ACHN (cell line): ENCODE measurements around the gene KDM4B.

ENCODE experiments used
- DNase-seq: peaks from one replicate; pipeline ENCODE4 v3.0.0-alpha.2; 2015
- in situ Hi-C: cut with HindIII; loops from 2 replicates; pipeline ENCODE4 v1.10.0; 2017; ENCODE audit warnings: low sequenced_read_pairs, low pct_ligation_motif_present, low pct_unique_long_range_greater_than_20kb

The KDM4B gene

DNA sequence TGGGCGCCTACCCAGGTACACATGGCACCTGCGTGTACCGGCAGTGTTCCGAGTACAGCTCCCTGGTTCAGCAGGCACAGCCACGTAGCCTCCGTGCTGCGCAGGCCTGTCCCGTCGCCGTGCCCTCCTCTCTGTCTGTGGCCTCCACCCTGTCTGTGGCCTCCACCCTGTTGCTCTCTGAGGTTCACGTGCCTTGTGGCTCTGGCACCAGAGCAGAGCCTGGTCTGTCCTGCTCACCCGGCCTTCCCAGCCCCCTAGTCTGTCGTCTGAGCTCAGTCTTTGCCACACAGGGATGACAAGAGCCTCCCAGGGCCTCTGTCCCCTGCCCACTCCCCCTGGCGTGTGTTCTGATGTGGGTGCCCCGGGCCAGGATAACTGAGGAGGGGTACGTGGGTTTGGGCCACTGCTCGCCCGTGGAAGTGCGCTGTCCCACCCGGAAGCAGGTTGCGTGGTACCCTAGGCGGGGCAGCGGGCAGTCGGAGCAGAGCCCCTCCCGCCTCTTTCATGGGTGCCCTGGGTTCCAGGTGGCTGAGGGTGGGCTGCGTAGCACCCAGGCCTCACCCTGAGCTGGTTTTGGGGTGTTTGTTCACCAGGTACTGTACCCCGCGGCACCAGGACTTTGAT is 71.7 kb downstream of the KDM4B start:
- in situ Hi-C loops: no loop called here
- DNase-seq: no peak

DNA sequence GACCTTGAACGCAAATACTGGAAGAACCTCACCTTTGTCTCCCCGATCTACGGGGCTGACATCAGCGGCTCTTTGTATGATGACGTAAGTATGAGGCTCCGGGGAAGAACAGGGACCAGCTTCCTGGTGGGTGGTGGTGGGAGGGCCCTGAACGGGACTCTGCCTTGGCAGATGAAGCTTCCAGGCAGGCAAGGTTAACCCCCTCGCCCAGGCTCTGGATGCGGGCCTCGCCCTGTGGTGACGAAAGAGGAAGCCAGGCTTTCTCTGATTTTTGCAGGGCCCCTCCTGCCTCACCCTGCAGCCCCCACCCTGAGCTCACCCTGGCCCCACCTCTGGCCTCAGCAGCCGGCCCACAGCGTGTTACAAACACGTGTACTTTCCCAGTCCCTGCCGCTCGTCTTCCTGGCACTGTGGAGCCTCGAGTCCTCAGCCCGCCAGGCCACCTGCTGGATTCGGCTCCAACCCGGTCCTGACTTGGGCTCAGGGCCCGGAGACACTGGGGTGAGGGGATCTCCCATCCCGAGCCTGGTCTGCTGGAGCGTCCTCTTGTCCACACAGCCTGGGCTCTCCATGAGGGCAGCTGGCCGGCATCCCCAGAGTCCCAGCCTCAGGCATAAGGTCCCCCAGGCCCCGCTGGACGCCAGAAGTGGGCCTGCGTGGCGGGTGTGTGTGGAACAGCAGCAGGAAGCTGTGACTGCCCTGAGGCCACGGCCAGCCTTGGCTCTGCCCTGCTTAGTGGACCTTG is 72.4 kb downstream of the KDM4B start:
- DNase-seq: no peak
- in situ Hi-C loops: no loop called here

DNA sequence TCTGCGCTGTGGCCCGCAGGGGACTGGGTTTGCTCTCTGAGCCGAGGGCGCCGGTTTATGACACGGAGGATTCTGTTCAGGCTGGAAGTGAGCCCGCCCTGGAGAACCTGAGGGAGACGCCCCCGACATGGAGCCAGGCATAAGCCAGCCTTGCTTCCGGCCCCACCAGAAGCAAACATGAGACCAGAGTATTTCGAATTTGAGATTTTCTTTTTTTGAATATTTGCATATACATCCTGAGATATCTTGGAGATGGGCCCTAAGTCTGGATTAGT is 72.9 kb downstream of the KDM4B start:
- no peak for DNase-seq
- in situ Hi-C loops: no loop called here

DNA sequence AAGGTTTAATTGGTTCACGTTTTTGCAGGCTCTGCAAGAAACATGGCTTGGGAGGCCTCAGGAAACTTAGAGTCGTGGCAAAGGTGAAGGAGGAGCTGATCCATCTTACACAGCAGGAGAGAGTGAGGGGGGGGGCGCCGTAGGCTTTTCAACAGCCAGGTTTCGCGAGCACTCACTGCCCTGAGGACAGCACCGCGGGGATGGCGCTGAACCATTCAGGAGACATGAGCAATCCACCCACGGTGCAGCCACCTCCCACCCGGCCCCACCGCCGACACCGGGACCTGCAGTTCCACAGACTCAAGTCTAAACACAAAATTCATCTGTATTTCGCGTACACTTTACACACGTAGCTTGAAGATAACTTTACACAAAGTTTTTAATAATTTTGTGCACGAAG is 73.6 kb downstream of the KDM4B start:
- in situ Hi-C loops: no loop called here
- no peak for DNase-seq

DNA sequence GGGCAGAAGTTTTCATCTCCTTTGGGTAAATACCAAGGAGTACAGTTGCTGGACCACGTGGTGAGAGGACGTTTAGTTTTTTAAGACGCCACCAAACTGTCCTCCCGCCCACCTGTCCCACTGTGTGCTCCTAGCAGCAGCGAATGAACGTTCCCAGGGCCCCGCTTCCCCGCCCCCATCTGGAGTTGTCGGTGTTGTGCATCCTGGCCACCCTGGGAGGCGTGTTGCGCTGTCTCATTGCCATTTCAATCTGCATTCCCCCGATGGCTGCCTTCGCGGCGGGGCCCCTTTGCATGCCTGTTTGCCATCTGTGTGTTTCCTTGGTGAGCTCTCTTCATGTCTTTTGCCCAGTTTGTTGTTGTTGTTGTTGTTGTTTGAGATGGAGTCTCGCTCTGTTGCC is 76.1 kb downstream of the KDM4B start:
- in situ Hi-C loops: no loop called here
- DNase-seq: no peak

DNA sequence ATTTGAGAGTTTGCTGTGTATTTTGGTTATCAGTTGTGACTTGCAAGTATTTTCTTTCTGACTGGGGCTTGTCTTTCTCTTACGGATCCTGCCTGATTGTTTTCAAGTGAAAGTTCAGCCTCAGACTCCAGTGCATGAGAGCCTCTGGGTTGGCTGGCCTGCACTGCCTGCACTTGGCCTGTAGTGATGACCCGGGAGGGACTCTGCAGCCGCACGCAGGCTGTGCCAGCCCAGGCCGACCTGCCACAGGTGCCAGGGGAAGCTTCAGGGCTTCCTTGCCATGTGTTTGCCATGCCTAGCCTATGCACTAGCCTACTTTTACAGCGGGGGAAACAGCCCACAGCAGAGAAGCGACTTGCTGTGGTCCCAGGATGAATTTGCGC is 77.0 kb downstream of the KDM4B start:
- no peak for DNase-seq
- in situ Hi-C loops: no loop called here

DNA sequence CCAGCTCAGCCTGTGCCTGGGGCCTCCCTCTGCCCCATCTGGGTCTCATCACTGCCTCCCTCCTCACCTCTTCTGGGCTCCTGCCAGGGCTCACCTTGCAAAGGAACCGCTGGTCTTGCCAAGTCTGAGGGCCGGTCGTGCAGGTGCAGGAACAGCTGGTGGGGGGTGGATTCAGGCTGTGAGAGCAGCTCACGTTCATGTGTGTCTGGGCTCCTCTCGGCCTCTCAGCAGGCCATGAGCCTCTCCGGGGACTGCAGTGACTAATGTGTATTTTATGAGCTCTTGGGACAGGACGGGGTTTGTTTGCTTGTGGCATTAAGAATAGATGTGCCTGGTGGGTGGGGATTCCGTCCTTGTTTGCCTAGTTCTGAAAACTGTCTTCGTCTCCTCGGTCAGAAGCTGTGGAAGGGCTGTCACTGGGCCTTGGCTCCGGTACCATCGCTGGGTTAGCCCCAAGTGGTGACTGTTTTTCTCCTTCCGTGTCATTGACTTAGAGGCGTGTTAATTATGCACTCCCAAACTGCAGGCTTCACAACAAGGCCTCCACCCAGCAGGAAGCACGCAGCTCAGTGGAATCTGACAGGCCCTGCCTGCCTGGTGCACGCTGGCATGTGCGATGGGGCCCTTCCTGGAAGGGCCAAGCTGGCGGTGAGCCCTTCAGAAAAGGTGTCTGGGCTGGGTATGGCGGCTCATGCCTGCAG is 77.6 kb downstream of the KDM4B start:
- no peak for DNase-seq
- in situ Hi-C loops: no loop called here

DNA sequence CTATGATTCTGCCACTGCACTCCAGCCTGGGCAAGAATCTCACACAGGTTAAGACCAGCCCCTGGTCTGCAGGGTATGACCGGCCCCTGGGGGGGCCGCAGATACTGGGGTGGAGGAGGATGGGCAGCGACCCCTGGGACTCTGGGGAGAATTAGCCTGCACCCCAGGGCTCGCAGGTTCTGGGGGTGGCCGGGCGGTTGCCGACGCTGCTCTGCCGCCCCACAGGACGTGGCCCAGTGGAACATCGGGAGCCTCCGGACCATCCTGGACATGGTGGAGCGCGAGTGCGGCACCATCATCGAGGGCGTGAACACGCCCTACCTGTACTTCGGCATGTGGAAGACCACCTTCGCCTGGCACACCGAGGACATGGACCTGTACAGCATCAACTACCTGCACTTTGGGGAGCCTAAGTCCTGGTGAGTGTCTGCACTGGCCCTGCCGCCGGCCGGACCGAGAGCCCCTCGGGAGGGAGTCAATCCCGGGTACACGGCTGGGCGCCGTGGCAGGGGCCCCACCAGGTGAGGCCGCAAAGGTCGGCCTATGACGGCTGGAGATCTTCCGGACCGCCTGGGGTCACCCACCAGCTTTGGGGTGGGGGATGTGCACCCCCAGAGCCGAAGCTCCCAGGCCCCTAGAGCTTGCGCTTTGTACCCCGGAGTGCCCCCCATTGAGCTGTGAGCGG is 78.5 kb downstream of the KDM4B start:
- DNase-seq: no peak
- in situ Hi-C loops: no loop called here

DNA sequence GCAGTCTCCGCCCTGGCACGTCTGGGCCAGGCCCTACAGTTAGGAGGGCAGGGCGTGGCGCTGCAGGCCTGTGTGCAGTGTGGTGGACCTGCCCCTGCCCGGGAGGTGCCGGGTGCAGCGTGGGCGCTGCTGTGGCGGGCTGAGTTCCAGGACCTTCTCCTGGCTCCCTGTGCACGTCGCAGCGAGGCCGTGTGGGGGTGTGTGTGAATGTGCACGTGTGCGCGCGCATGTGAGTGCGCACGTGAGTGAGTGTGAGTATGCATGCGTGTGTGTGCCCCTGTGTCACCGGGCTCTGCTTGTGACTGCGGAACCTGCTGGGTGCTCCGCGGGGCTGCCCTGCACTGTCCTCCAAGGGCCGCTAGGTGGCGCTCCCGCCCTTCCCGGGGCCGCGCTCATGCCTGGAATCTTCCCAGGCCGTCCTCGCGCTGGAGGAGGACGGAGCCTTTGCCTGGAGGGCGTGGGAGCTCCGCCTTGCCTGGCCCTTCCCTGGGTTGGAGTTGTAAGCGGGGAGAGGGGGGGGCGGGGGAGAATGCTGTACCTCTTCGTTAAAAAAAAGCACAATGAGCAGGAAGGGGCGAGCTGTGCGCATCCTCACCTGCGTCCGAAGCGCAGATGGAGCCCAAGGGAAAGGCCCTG is 79.3 kb downstream of the KDM4B start:
- in situ Hi-C loops: no loop called here
- DNase-seq: peak; percentile 50

DNA sequence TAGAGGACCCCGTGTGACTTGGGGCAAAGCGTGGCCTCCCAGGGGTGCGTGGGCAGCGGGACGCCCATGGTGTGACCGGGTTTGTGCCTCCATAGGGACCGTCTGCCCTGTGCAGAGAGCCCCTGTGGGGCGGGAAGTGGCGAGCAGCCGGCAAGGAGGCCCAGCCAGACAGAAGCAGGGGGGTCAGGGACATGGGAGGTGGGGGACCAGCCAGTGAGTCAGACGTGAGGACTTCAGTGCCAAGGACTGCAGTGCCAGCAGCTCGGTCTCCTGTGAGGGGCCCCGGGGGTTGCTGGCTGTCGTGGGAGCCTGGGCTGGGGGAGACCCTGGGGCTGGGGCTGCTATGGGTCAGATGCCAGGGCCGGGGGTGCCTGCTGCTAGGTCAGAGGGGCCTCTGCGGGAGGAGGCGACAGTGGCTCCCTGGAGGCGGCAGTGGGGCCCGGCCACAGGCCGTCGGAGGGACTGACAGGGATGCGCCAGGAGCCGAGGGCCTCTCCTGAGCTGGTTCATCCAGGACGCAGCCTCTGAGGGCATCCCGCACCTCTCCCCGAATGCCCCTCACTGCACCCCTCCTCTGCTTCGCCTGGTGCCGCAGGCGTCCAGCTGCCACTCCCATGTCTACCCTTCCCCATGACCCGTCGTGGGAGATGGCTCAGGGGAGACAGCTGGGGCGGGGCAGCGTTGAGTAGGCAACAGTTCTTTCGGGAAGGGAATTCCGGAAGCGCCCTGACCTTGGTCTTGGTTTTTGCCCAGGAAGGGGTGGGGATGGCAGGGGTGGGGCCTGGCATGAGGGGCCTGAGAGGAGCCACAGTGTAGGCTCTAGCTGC is 80.0 kb downstream of the KDM4B start:
- in situ Hi-C loops: no loop called here
- no peak for DNase-seq

DNA sequence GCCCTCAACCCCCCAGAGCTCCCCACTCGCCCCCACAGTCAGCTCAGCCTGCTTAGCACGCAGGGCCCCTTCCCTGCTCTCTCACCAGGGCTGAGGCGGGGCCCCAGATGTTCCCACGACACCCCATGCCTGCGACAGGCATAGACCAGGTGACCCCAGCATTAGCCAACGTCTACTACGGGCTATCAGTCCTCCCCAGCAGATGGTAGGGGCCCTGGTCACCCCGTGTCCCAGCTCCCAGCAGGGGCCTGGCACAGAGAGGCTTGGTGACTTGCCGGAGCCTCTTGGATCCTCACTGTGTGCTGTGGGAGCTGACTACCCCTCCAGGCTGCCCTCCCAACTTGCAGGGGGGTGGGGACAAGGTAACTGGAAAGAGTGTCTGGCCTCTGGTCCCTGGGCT is 80.6 kb downstream of the KDM4B start:
- no peak for DNase-seq
- in situ Hi-C loops: no loop called here

DNA sequence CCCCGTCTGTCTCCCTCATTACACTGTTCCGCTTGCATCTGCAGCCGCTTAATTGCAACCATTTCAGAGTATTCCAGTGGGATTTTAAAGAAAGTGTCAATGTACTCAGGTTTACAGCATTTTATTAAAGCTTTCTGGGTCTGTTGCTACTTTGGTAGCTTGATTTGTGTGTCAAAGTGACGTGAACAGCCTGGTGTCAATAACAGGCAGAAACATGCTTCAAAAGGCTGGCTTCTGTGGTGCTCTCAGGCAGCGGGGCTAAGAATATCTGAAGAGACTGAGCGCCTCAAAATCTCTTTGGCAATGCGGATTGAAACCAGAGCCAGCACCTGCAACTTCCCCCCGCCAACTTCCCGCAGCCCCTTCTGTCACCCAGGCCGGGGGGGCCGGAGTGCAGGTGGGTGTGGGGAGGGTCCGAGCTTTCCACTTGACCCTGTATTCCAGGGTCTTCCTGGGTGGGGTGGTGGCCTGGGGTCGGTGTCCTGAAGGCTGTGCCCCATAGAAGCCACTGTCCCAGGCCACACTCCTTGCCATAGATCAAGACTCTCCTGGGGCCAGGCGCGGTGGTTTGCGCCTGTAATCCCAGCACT is 81.2 kb downstream of the KDM4B start:
- in situ Hi-C loops: no loop called here
- no peak for DNase-seq

DNA sequence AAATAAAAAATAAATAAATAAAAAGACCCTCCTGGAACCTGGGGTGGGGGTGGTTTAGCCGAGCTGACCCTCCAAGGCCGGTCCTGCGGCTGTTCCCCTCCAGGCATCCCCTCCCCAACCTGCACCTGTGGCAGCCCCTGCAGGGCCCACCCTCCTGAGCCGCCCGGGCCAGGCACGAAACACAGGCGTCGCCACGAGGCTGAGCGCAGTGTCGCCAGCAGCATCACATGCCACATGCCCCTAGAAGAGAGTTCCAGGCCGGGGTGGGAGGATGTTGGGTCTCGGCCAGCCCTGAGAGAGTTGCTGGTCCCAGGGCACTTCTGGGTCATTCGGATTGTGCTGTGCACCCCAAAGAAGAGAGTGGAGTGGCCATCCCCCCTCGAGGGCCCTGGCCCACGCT is 82.0 kb downstream of the KDM4B start:
- in situ Hi-C loops: no loop called here
- DNase-seq: no peak

DNA sequence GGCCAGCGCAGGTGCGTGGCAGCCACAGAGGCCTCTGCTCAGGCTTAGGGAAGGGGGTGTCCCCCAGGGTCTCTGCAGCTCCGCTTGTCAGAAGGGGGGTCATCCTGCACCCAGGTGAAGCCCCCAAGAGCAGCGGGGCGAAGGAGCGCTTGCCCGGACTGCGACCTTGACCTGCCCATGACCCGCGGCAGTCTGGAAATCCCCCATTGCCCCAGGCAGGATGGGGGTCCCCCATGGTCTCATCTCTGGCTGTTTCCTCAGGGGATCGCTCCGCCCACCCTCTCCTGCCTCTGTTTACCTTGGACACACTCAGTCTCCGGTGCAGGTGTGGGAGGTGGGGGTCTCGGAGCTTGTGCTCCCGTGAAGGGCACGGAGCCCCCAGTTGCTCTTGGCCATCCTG is 82.7 kb downstream of the KDM4B start:
- in situ Hi-C loops: no loop called here

DNA sequence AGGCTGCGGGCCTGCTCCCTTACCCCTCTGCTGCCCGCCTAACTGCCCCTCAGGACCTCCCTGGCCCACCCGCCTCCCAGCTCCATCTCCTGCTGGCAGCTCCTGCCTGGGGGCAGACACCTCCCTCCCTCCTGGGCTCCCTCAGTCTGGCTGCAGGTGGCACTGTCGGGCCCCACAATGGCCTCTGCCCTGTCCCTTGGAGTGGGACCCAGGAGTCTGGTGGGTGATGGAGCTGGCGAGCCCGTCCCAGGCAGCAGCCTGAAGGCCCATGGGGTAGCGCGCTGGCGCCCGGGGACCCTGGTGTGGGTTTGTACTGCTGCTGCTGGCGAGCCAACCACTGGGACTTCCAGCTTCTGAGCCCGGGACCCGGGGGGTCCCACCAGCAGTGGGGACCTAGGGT is 83.6 kb downstream of the KDM4B start:
- in situ Hi-C loops: no loop called here
- DNase-seq: no peak

More for the DNA sequence above, 82.7 kb downstream of the KDM4B start:
- no peak for DNase-seq

DNA sequence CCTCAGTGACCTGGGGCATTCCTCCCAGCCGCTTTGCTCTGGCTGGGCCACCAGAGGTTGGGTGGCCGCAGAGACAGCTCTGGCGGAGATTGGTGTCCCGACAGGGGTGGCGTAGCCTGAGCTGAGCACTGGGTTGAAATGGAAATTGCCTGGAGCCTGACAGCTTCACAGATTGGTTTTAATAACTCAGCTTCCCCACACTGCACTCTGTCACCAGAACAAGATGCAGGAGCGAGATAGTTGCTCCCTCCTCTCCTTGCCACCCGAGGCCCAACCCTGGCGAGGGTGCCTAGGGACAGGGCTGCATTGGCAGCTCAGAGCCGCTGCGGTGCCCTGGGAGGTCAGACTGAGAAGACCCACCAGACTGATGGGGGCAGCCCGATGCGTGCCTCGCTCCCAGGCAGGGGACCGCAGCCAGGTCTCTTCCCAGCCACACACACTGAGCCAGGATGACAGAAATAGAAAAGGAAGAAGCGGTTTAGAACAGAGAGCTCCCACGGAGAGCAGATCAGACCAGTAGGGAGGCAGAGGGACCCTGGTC is 84.1 kb downstream of the KDM4B start:
- DNase-seq: no peak
- in situ Hi-C loops: no loop called here

DNA sequence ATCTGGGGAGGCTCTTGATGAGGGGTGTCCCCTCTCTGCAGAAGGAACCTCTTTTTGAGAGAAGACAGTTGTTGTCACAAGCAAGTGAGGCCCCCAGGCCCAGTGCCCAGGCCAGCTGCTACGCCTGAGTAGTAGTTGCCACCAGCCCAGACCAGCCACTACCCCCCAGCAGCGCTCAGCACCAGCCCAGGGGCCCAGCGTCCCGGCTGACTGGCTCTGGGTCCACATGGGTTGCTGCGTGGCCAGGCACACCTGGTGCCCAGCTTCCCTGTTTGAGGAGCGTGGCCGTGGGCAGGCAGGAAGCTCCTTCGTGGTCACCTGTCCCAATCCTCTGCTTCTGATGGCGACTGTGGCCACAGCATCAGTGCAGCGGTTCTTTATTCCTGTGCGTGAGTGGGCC is 84.7 kb downstream of the KDM4B start:
- in situ Hi-C loops: no loop called here
- no peak for DNase-seq
